ENCODE results near the gene EHBP1.
A peak's percentile ranks its signal among the peaks of the same experiment; 100 is the strongest.

EHBP1 gene

DNA sequence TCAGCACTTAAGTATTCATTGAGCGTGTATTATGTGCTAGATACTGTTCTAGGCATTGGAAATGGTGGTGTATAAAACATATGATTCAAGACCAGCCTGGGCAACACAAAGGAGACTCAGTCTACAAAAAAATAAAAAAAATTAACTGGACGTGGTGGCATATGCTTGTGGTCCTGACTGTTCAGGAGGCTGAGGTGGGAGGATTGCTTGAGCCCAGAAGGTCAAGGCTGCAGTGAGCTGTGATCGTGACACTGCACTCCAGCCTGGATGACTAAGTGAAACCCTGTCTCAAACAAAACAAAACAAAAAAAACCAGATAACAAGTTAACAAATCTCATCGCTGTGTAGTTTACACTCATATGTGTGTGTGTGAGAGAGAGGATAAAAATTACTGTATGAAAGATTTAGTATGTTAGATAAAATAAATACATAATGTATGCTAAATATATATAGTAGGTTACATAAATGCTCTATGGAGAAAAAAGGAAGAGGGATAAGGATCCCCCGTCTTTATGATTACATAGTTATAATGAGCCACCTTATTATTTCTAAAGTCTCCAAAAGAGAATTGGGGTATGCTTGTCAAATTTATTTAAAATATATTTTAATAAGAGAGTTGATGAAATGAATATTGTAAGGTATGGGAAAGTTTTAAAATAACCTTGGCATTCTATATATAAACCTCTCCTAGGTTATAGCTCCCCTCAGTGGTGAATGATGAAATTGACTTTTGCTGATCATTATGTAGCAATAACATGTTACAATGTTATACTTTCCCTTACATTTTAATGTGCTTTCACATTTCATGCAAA lies 69.2 kb downstream of the EHBP1 start:
- no peaks in the 10 kb centered on the region for H3K9me3 ChIP-seq (ENCODE audit: control insufficient read depth, low read length)
- TF ChIP-seq, protein P1, sequence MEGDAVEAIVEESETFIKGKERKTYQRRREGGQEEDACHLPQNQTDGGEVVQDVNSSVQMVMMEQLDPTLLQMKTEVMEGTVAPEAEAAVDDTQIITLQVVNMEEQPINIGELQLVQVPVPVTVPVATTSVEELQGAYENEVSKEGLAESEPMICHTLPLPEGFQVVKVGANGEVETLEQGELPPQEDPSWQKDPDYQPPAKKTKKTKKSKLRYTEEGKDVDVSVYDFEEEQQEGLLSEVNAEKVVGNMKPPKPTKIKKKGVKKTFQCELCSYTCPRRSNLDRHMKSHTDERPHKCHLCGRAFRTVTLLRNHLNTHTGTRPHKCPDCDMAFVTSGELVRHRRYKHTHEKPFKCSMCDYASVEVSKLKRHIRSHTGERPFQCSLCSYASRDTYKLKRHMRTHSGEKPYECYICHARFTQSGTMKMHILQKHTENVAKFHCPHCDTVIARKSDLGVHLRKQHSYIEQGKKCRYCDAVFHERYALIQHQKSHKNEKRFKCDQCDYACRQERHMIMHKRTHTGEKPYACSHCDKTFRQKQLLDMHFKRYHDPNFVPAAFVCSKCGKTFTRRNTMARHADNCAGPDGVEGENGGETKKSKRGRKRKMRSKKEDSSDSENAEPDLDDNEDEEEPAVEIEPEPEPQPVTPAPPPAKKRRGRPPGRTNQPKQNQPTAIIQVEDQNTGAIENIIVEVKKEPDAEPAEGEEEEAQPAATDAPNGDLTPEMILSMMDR (IDR thresholded peaks at IDR 0.05): peak; percentile 82
- no peaks in the 10 kb centered on the region for H3K27me3 ChIP-seq (ENCODE audit: control insufficient read depth, insufficient read depth, low read length)
- no peak overlapping the region for H2AFZ ChIP-seq
- H3K79me2 ChIP-seq: no peaks in the 10 kb centered on the region
- H3K9ac ChIP-seq: no peak overlapping the region
- no peak overlapping the region for H3K4me2 ChIP-seq (ENCODE audit: low read length)
- H3K4me3 ChIP-seq (ENCODE audit: low read depth, low read length): no peak overlapping the region
- no peaks in the 10 kb centered on the region for H3K4me1 ChIP-seq
- no peaks in the 10 kb centered on the region for H3K36me3 ChIP-seq (ENCODE audit: control insufficient read depth, insufficient read depth, low read length)
- no peak overlapping the region for H3K27ac ChIP-seq

DNA sequence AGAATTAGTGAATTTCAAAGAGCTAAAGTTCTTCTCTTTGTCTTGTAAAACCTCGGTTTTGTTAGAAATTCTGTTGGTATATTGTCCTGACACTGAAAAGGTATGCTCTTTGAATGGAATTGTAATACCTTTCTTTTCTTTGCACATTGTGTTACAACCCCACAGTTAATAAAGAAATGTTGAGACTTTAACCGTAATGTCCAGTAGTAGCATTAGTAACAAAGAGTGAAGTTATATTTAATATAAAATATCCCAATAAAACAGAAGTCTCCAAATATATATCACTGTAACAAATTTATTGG lies 69.8 kb downstream of the EHBP1 start:
- Histone ChIP-seq H3K9ac (no peak overlapping the region), H3K27ac (no peak overlapping the region), H2AFZ (no peak overlapping the region), H3K4me3 (ENCODE audit: low read depth, low read length) (no peak overlapping the region), H3K79me2 (no peaks in the 10 kb centered on the region), H3K4me2 (ENCODE audit: low read length) (no peak overlapping the region), H3K27me3 (ENCODE audit: control insufficient read depth, insufficient read depth, low read length) (no peaks in the 10 kb centered on the region), H3K9me3 (ENCODE audit: control insufficient read depth, low read length) (no peaks in the 10 kb centered on the region), H3K4me1 (no peaks in the 10 kb centered on the region), H3K36me3 (ENCODE audit: control insufficient read depth, insufficient read depth, low read length) (no peaks in the 10 kb centered on the region)
- TF ChIP-seq, protein P1 (IDR thresholded peaks at IDR 0.05): no peak

DNA sequence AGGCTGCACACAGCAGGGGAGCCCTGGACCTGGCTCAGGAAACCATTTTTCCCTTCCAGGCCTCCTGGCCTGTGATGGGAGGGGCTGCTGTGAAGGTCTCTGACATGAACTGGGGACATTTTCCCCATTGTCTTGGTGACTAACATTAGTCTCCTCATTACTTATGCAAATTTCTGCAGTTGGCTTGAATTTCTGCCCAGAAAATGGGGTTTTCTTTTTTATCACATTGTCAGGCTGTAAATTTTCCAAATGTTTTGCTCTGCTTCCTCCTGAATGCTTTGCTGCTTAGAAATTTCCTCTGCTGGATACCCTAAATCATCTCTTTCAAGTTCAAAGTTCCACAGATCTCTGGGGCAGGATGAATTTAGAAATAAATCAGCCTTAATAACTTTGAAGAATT lies 78.2 kb downstream of the EHBP1 start:
- TF ChIP-seq, protein P1 (IDR thresholded peaks at IDR 0.05): no peak
- Histone ChIP-seq H3K9me3 (ENCODE audit: control insufficient read depth, low read length) (no peaks in the 10 kb centered on the region), H3K79me2 (peaks cover 7% of the 10 kb centered on the region), H3K36me3 (ENCODE audit: control insufficient read depth, insufficient read depth, low read length) (no peaks in the 10 kb centered on the region), H3K4me2 (ENCODE audit: low read length) (no peak overlapping the region), H2AFZ (no peak overlapping the region), H3K27me3 (ENCODE audit: control insufficient read depth, insufficient read depth, low read length) (no peaks in the 10 kb centered on the region), H3K9ac (no peak overlapping the region), H3K4me1 (no peaks in the 10 kb centered on the region), H3K27ac (no peak overlapping the region), H3K4me3 (ENCODE audit: low read depth, low read length) (no peak overlapping the region)

DNA sequence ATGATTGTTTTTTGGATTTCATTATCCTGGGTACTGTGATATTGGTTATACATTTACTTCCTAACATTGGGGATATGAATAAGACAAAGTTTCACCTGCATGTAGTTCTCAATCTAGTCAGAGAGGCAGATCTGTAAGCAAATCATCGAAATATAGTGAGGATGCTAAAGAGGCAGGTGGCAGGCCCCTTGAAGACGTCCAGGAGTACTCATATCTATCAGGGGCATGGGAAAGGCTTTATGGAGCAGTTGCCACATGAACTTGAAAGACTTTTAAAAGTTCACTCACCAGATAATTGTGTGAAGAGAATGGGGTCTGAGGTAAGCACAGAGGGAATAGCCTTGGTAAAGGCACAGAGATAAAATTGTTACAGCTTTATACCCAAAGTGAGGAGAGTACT lies 78.8 kb downstream of the EHBP1 start:
- peaks cover 7% of the 10 kb centered on the region for H3K79me2 ChIP-seq
- H3K9ac ChIP-seq: no peak overlapping the region
- no peaks in the 10 kb centered on the region for H3K27me3 ChIP-seq (ENCODE audit: control insufficient read depth, insufficient read depth, low read length)
- no peak overlapping the region for H3K27ac ChIP-seq
- no peak overlapping the region for H3K4me3 ChIP-seq (ENCODE audit: low read depth, low read length)
- H3K36me3 ChIP-seq (ENCODE audit: control insufficient read depth, insufficient read depth, low read length): no peaks in the 10 kb centered on the region
- TF ChIP-seq, protein P1 (IDR thresholded peaks at IDR 0.05): no peak
- no peaks in the 10 kb centered on the region for H3K9me3 ChIP-seq (ENCODE audit: control insufficient read depth, low read length)
- no peak overlapping the region for H3K4me2 ChIP-seq (ENCODE audit: low read length)
- no peak overlapping the region for H2AFZ ChIP-seq
- H3K4me1 ChIP-seq: no peaks in the 10 kb centered on the region

DNA sequence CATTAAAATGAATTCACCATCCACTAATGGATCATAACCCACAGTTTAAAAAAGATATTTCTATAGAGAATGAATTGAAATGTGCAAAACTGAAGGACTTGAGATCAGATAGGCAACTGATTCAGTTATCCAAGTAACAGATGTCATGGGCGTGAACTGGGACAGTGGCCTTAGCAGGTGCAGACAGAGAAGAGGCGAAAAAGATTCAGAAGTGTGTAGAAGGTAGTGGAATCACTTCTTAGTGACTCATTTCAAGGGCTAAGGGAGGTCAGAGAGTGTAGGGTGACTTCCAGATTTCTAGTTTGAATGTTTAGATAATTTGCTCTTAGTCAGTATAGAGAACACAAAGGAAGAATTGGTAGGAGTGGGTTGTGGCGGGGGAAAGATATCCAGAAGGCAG lies 79.7 kb downstream of the EHBP1 start:
- no peaks in the 10 kb centered on the region for H3K27me3 ChIP-seq (ENCODE audit: control insufficient read depth, insufficient read depth, low read length)
- H3K4me2 ChIP-seq (ENCODE audit: low read length): no peak overlapping the region
- TF ChIP-seq, protein P1 (IDR thresholded peaks at IDR 0.05): no peak
- H3K9me3 ChIP-seq (ENCODE audit: control insufficient read depth, low read length): no peaks in the 10 kb centered on the region
- no peak overlapping the region for H3K9ac ChIP-seq
- no peak overlapping the region for H2AFZ ChIP-seq
- peaks cover 7% of the 10 kb centered on the region for H3K79me2 ChIP-seq
- H3K36me3 ChIP-seq (ENCODE audit: control insufficient read depth, insufficient read depth, low read length): no peaks in the 10 kb centered on the region
- H3K27ac ChIP-seq: no peak overlapping the region
- no peaks in the 10 kb centered on the region for H3K4me1 ChIP-seq
- no peak overlapping the region for H3K4me3 ChIP-seq (ENCODE audit: low read depth, low read length)

All from parathyroid adenoma (tissue), 2 donors.